Suprapubic skin (tissue), 4 donors: ENCODE measurements around the gene FABP1. TPM values are rescaled to one million over a fixed set of nuclear protein-coding genes. Genes with fewer than 3 reads are reported as not detected.

Source experiments
- DNase-seq, 2 donors: peaks; one replicate each; pipeline ENCODE4 v3.0.0-alpha.2; 2019; ENCODE audit warnings: low spot score in 2 of 2
- H3K27ac ChIP-seq: fragments of 200-600 bp; sonication (generic); one replicate; pipeline ENCODE4 v1.5.1; 2019
- H3K27me3 ChIP-seq: fragments of 200-600 bp; sonication (generic); one replicate; pipeline ENCODE4 v1.5.1; 2019
- H3K36me3 ChIP-seq: fragments of 200-600 bp; sonication (generic); one replicate; pipeline ENCODE4 v1.5.1; 2019
- H3K4me1 ChIP-seq: fragments of 200-600 bp; sonication (generic); one replicate; pipeline ENCODE4 v1.5.1; 2019
- H3K4me3 ChIP-seq: fragments of 200-600 bp; sonication (generic); one replicate; pipeline ENCODE4 v1.5.1; 2019; ENCODE audit warnings: mild to moderate bottlenecking
- H3K9me3 ChIP-seq: fragments of 200-600 bp; sonication (generic); one replicate; pipeline ENCODE4 v1.5.1; 2019
- POLR2AphosphoS5 ChIP-seq, 3 donors: sonication (generic); formaldehyde crosslinking; IDR thresholded peaks; one replicate each; pipeline ENCODE4 v1.6.1; 2017; ENCODE audit warnings: antibody characterized with exemption in 3 of 3
- total RNA-seq, 4 donors: library from RNA; depleted of rRNA; stranded (reverse); fragments of >200 nt; gene quantifications; one replicate each; pipeline ENCODE4 v1.1.0, GENCODE V29; 2016

Gene FABP1
- total RNA-seq, 4 donors from 2014 or later: 6.8 TPM; not detected in 3

GRCh38 chr2:88074150-88074549, 53.7 kb downstream of the FABP1 start:
- no peaks in the 10 kb centered on the region for H3K4me1 ChIP-seq
- no peaks in the 10 kb centered on the region for H3K36me3 ChIP-seq
- H3K27ac ChIP-seq: no peak overlapping the region
- H3K4me3 ChIP-seq: no peak overlapping the region
- no peaks in the 10 kb centered on the region for H3K9me3 ChIP-seq
- no peaks in the 10 kb centered on the region for H3K27me3 ChIP-seq
- no peak for DNase-seq
- TF ChIP-seq POLR2AphosphoS5 (IDR thresholded peaks at IDR 0.05): no peak

Other genes with a start within 250 kb of the FABP1 start
- not detected for gene RNU2-63P, start 111.5 kb downstream of the FABP1 start, total RNA-seq
- gene KRCC1, start 72.3 kb downstream of the FABP1 start, total RNA-seq: 10 to 100 TPM; 12.9 to 22.1 (median 17.9) TPM
- not detected for gene SMYD1, start 60.2 kb downstream of the FABP1 start, total RNA-seq
- 10 to 100 TPM in 2 of 4 donors, 1 to 10 TPM in 2; 2.3 to 35.8 (median 11.4) TPM for gene THNSL2, start 42.3 kb upstream of the FABP1 start, total RNA-seq